ENCODE data around the gene APOL3. TPM values are rescaled to one million over a fixed set of nuclear protein-coding genes. Genes with fewer than 3 reads are reported as not detected.
A peak's percentile ranks its signal among the peaks of the same experiment; 100 is the strongest.
"Not testable (repeated sequence)": the region's sequence is repeated elsewhere in the genome, so short reads cannot be mapped to it uniquely, and the experiment has no call there.

APOL3 gene
- total RNA-seq, 3 donors from 2014 or later, result 11.4 to 29.3 (median 20.5) TPM

DNA sequence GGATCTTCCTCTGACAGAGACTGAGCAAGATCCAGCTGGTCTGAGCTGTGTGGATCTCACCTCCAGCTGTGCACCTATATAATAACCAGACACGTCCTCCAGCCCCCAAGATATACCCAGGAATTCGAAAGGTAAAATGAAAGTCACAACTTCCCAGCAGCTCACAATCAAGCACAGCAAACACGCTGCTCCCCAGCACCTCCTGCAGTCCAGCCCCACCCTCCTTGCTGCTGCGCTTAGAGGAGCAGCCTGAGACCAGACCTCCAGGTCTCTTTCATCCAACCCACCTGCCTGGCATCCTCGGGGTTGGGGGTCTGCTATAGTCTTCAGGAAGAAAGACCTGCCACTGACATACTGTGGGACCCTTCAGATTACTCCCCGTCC lies 44.1 kb upstream of the APOL3 start:
- peak in 1 of 3 donors; percentile 49 for DNase-seq
- Histone ChIP-seq H3K4me1 (ENCODE audit: low read depth) (peaks cover 5% of the 10 kb centered on the region), H3K4me3 (no peak overlapping the region), H3K36me3 (ENCODE audit: low read depth) (no peaks in the 10 kb centered on the region), H3K9me3 (no peaks in the 10 kb centered on the region)
- peak; percentile 75 for ATAC-seq
- intact Hi-C loops (cut with DNase I, micrococcal nuclease), result no loop called here
- no peak for TF ChIP-seq CTCF (IDR thresholded peaks at IDR 0.05)

DNA sequence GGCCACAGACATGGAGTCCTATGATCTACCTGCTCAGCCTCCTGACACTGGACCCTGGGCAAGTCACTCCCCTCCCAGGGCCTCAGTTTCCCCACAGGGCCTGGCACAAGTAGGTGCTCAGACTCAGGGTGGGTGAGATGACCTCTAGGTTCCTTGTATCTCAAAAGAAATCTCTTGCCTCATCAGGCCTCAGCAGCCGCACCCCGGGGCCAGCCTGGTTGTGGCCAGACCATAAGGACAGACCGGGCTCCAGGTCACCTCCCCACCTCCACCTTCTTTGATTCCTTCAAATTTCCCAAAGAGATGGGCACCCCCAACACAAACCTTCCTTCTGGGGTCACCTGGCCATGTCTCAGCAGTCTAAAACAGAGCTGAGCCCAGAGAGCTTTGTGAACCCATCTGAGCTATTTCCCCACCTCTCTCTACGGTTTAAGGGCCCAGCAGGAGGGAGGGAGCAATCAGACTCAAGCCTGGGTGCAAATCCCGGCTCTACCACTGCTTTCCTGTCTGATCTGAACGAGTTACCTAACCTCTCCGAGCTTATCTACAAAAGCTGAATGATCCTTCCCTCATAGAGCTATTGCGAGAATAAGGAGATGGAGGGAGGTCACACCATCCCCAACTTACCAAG lies 43.6 kb upstream of the APOL3 start:
- H3K9me3 ChIP-seq, result no peaks in the 10 kb centered on the region
- H3K4me3 ChIP-seq, result no peak overlapping the region
- TF ChIP-seq CTCF (IDR thresholded peaks at IDR 0.05), result no peak
- ATAC-seq, result peak; percentile 12
- H3K36me3 ChIP-seq (ENCODE audit: low read depth), result no peaks in the 10 kb centered on the region
- H3K4me1 ChIP-seq (ENCODE audit: low read depth), result peaks cover 5% of the 10 kb centered on the region
- intact Hi-C loops (cut with DNase I, micrococcal nuclease), result no loop called here
- peak in 1 of 3 donors; percentile 44 for DNase-seq

GRCh38 chr22:36203441-36203840 lies 42.9 kb upstream of the APOL3 start:
- H3K4me1 ChIP-seq (ENCODE audit: low read depth); ATAC-seq; intact Hi-C loops (cut with DNase I, micrococcal nuclease); DNase-seq; H3K9me3 ChIP-seq; H3K36me3 ChIP-seq (ENCODE audit: low read depth); H3K4me3 ChIP-seq: not testable (repeated sequence)

DNA sequence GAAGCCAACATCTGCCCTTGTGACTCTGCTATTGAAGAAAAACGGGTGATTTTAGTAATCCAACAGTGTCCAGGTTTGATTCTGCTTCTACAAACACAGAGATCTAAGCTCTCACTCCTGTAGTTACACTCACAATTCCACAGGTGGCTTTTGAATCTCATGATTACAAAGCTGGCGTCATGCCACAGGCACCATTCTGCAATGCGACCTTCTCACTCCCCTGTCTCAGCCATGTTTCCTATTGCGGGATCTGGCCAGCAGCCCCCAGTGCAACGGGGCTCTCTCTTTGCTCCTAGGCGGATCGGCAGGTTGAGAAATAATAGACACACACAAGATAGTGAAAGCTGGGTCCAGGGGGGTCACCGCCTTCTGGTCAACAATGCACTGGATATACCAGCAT lies 42.4 kb upstream of the APOL3 start:
- ATAC-seq (peak; percentile 35), DNase-seq (peak in 1 of 3 donors; percentile 46)
- H3K4me3 ChIP-seq; H3K36me3 ChIP-seq (ENCODE audit: low read depth); H3K9me3 ChIP-seq; H3K4me1 ChIP-seq (ENCODE audit: low read depth); intact Hi-C loops (cut with DNase I, micrococcal nuclease): not testable (repeated sequence)

DNA sequence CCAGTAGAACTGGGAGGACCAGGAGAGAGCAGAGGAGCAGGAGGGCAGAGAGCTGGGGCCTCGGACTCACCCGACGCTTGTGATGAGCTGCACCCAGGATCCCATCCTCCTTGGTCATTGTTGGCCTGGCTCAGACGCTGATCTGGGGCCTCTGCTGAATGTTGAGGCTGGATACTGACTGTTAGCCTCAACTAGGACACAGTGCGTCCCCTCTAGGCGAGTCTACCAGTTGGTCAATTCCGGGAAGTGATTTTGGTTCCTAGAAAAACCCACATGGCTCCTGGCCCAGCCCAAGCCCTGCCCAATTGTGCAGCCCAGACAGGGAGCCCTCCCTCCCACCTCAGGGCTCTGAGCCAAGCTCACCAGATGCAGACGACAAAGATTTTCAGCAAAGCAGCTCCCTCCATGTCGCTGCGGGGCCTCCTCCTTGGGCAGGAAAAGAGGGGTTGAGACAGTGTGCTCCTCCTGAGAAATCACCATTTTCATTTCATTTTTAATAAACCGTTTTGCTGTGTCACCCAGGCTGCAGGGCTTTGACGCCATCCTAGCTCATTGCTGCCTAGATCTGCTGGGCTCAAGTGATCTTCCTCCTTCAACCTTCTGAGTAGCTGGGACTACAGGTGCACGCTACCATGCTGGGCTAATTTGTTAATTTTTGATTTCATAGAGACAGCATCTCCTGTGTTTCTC lies 41.2 kb upstream of the APOL3 start, which contains the start of gene APOL4:
Gene APOL4 (minus strand): TSS at position 180 of the 690 bp plus-strand sequence. CDS start 75 bp downstream, at position 105.
- H3K9me3 ChIP-seq, result no peaks in the 10 kb centered on the region
- intact Hi-C loops (cut with DNase I, micrococcal nuclease), result no loop called here
- H3K4me1 ChIP-seq (ENCODE audit: low read depth), result peaks cover 5% of the 10 kb centered on the region
- DNase-seq (peak; percentile 64 to 76 (median 65)), ATAC-seq (peak; percentile 66)
- H3K36me3 ChIP-seq (ENCODE audit: low read depth), result no peaks in the 10 kb centered on the region
- no peak for TF ChIP-seq CTCF (IDR thresholded peaks at IDR 0.05)
- H3K4me3 ChIP-seq, result no peak within 1 kb of the TSS

GRCh38 chr22:36201025-36201424 lies 40.5 kb upstream of the APOL3 start:
- H3K9me3 ChIP-seq; intact Hi-C loops (cut with DNase I, micrococcal nuclease); H3K36me3 ChIP-seq (ENCODE audit: low read depth); H3K4me1 ChIP-seq (ENCODE audit: low read depth); H3K4me3 ChIP-seq; DNase-seq: not testable (repeated sequence)
- peak; percentile 55 for ATAC-seq

- H3K4me1 ChIP-seq (ENCODE audit: low read depth), result peaks cover 5% of the 10 kb centered on the region
- H3K9me3 ChIP-seq, result no peaks in the 10 kb centered on the region
- no peaks in the 10 kb centered on the region for H3K36me3 ChIP-seq (ENCODE audit: low read depth)
- ATAC-seq, result no peak
- TF ChIP-seq CTCF (IDR thresholded peaks at IDR 0.05), result no peak
- no peak for DNase-seq
- H3K4me3 ChIP-seq, result no peak overlapping the region
- intact Hi-C loops (cut with DNase I, micrococcal nuclease), result loop anchor here in 1 of 2 donors (10.0 kb wide), 1 partner anchor 286 kb away; the partner anchor contains the start of gene TXN2
Observed at GRCh38 chr22:36199001-36199551, 38.5 kb upstream of the APOL3 start.

Measured in mucosa of descending colon (tissue), 3 donors.